ENCODE data around the gene ZFAND5.

Gene ZFAND5

DNA sequence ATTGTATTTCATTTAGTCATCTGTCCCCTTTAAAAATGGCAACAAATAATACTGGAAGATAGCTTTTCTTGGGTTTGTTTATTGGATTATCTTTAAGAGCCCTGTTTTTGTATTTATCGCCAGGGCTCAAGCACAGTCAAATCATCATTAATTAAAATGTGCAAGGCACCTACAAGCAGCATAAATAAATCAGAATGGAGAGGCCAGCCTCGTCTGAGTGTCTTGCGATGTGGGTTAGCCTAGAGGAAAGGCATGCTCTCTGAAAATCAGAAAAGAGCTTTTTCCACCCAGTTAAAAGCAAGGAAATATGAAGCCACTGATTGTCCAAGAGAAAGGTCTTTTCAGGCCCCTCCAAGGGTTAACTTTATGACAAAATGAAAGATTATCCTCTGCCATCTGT lies 31.8 kb downstream of the ZFAND5 start:
- Histone ChIP-seq H2AFZ (ENCODE audit: low read length) (no peak overlapping the region), H4K20me1 (ENCODE audit: insufficient read depth, low read length) (no peaks in the 10 kb centered on the region), H3K27me3 (replicated peaks; ENCODE audit: insufficient read depth, low read length) (no peaks in the 10 kb centered on the region), H3K9me3 (replicated peaks; ENCODE audit: insufficient read depth, low read length) (no peaks in the 10 kb centered on the region), H3K27ac (ENCODE audit: low read length) (no peak overlapping the region), H3K9me2 (replicated peaks; ENCODE audit: insufficient read depth, low read length) (no peaks in the 10 kb centered on the region), H3K4me3 (ENCODE audit: low read length) (no peak overlapping the region), H3K79me2 (ENCODE audit: low read length) (no peaks in the 10 kb centered on the region), H3K4me1 (ENCODE audit: low read length) (no peaks in the 10 kb centered on the region), H3K9ac (ENCODE audit: low read length) (no peak overlapping the region), H3F3A (ENCODE audit: insufficient read depth, low read length) (no peaks in the 10 kb centered on the region), H3K36me3 (replicated peaks; ENCODE audit: insufficient read depth, low read length) (no peaks in the 10 kb centered on the region), H3K4me2 (ENCODE audit: low read depth, low read length) (no peak overlapping the region)
- DNase-seq, result no peak
- no peak for TF ChIP-seq CTCF (IDR thresholded peaks at IDR 0.05; ENCODE audit: low read length)

DNA sequence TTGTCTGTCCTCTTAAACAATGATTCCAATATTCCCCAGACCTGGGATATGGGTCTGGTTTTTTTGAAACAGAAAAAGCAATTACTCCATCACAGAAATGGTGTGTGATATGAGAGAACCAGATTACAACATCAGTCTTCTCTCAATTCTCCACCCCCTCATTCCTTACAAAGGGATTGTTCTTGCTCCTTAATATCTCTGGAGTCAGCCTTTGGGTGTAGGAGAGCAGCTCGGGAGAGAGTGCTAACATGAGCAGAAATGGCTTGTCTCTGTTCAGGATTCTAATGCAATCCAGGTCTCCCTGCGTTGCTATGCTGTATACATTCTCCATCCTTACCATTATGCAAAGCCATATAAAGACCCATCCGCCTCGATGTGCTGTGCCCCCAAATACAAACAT lies 32.7 kb downstream of the ZFAND5 start:
- Histone ChIP-seq H3K27me3 (replicated peaks; ENCODE audit: insufficient read depth, low read length) (no peaks in the 10 kb centered on the region), H3K9me3 (replicated peaks; ENCODE audit: insufficient read depth, low read length) (no peaks in the 10 kb centered on the region), H3K9me2 (replicated peaks; ENCODE audit: insufficient read depth, low read length) (no peaks in the 10 kb centered on the region), H3K36me3 (replicated peaks; ENCODE audit: insufficient read depth, low read length) (no peaks in the 10 kb centered on the region), H3K4me3 (ENCODE audit: low read length) (no peak overlapping the region), H3K79me2 (ENCODE audit: low read length) (no peaks in the 10 kb centered on the region), H3K27ac (ENCODE audit: low read length) (no peak overlapping the region), H4K20me1 (ENCODE audit: insufficient read depth, low read length) (no peaks in the 10 kb centered on the region), H3K4me2 (ENCODE audit: low read depth, low read length) (no peak overlapping the region), H2AFZ (ENCODE audit: low read length) (no peak overlapping the region), H3F3A (ENCODE audit: insufficient read depth, low read length) (no peaks in the 10 kb centered on the region), H3K4me1 (ENCODE audit: low read length) (no peaks in the 10 kb centered on the region), H3K9ac (ENCODE audit: low read length) (no peak overlapping the region)
- no peak for TF ChIP-seq CTCF (IDR thresholded peaks at IDR 0.05; ENCODE audit: low read length)
- TF ChIP-seq EZH2 (optimal IDR thresholded peaks at IDR 0.05; ENCODE audit: low read depth, low read length), result no peak
- no peak for TF ChIP-seq EZH2phosphoT487 (IDR thresholded peaks at IDR 0.05; ENCODE audit: low read length)
- no peak for DNase-seq

DNA sequence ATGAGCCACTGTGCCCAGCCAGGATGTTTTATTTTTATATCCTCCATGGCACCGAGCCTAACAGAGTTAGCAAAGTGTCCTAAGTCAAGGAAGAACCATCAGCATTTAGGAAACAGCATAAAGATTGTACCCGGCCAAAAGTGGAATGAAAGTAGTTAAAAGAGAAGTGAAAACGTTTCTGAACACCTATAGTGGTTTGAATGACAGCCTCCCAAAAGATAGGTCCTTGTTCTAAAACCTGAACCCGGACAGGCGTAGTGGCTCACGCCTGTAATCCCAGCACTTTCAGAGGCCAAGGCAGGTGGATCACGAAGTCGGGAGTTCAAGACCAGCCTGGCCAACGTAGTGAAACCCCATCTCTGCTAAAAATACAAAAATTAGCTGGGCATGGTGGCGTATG lies 37.4 kb downstream of the ZFAND5 start:
- H3K4me3 ChIP-seq (ENCODE audit: low read length), result no peak overlapping the region
- H3K27ac ChIP-seq (ENCODE audit: low read length), result peak overlapping the region; percentile 50; the same call in 1 of the 2 replicates
- no peaks in the 10 kb centered on the region for H4K20me1 ChIP-seq (ENCODE audit: insufficient read depth, low read length)
- no peaks in the 10 kb centered on the region for H3K9me3 ChIP-seq (replicated peaks; ENCODE audit: insufficient read depth, low read length)
- H3K79me2 ChIP-seq (ENCODE audit: low read length), result no peaks in the 10 kb centered on the region
- DNase-seq, result peak; percentile 50
- no peaks in the 10 kb centered on the region for H3K4me1 ChIP-seq (ENCODE audit: low read length)
- no peaks in the 10 kb centered on the region for H3K9me2 ChIP-seq (replicated peaks; ENCODE audit: insufficient read depth, low read length)
- no peak overlapping the region for H2AFZ ChIP-seq (ENCODE audit: low read length)
- H3K9ac ChIP-seq (ENCODE audit: low read length), result no peak overlapping the region
- no peaks in the 10 kb centered on the region for H3K36me3 ChIP-seq (replicated peaks; ENCODE audit: insufficient read depth, low read length)
- H3F3A ChIP-seq (ENCODE audit: insufficient read depth, low read length), result no peaks in the 10 kb centered on the region
- H3K4me2 ChIP-seq (ENCODE audit: low read depth, low read length), result no peak overlapping the region
- H3K27me3 ChIP-seq (replicated peaks; ENCODE audit: insufficient read depth, low read length), result no peaks in the 10 kb centered on the region
- TF ChIP-seq CTCF (IDR thresholded peaks at IDR 0.05; ENCODE audit: low read length) (no peak), EZH2phosphoT487 (IDR thresholded peaks at IDR 0.05; ENCODE audit: low read length) (no peak), EZH2 (optimal IDR thresholded peaks at IDR 0.05; ENCODE audit: low read depth, low read length) (no peak)
